ENCODE results near the gene COL24A1.

Gene COL24A1

GRCh38 chr1:86156566-86157455 is at the start of gene COL24A1:
Gene COL24A1 (minus strand): TSS chr1:86156772. CDS start chr1:86156396, 376 bp downstream.
- FAIRE-seq: no peak

GRCh38 chr1:86205741-86206140 is 49.2 kb upstream of the COL24A1 start:
- no peak for FAIRE-seq

- no peak for FAIRE-seq
Observed at GRCh38 chr1:86202552-86203340, 46.2 kb upstream of the COL24A1 start.

- FAIRE-seq: no peak
Observed at GRCh38 chr1:86201311-86201710, 44.7 kb upstream of the COL24A1 start.

GRCh38 chr1:86200901-86201300 is 44.3 kb upstream of the COL24A1 start:
- FAIRE-seq: no peak

- FAIRE-seq: no peak
Observed at GRCh38 chr1:86197206-86197855, 40.8 kb upstream of the COL24A1 start.

- FAIRE-seq: no peak
Observed at GRCh38 chr1:86195281-86195680, 38.7 kb upstream of the COL24A1 start.

GRCh38 chr1:86194491-86195034 is 38.0 kb upstream of the COL24A1 start:
- no peak for FAIRE-seq

GRCh38 chr1:86192417-86192816 is 35.8 kb upstream of the COL24A1 start:
- FAIRE-seq: no peak

- FAIRE-seq: no peak
Observed at GRCh38 chr1:86191958-86192357, 35.4 kb upstream of the COL24A1 start.

- FAIRE-seq: no peak
Observed at GRCh38 chr1:86190873-86191272, 34.3 kb upstream of the COL24A1 start.

- FAIRE-seq: no peak
Observed at GRCh38 chr1:86184426-86184825, 27.9 kb upstream of the COL24A1 start.

GRCh38 chr1:86183810-86184209 is 27.2 kb upstream of the COL24A1 start:
- no peak for FAIRE-seq

GRCh38 chr1:86176226-86176625 is 19.7 kb upstream of the COL24A1 start:
- FAIRE-seq: no peak

- no peak for FAIRE-seq
Observed at GRCh38 chr1:86175756-86176155, 19.2 kb upstream of the COL24A1 start.

GRCh38 chr1:86169625-86170024 is 13.1 kb upstream of the COL24A1 start:
- no peak for FAIRE-seq

- FAIRE-seq: no peak
Observed at GRCh38 chr1:86159800-86160199, 3.2 kb upstream of the COL24A1 start.

- FAIRE-seq: no peak
Observed at GRCh38 chr1:86155807-86156565, 586 bp downstream of the COL24A1 start.

GRCh38 chr1:86155051-86155806 is 1.3 kb downstream of the COL24A1 start:
- no peak for FAIRE-seq

GRCh38 chr1:86154571-86155050 is 2.0 kb downstream of the COL24A1 start:
- FAIRE-seq: no peak

- no peak for FAIRE-seq
Observed at GRCh38 chr1:86153836-86154235, 2.7 kb downstream of the COL24A1 start.

Measured in G401.6 (cell line).